GM19438 (cell line): ENCODE measurements around the gene ARFGAP1.
"Not testable (repeated sequence)": the region's sequence is repeated elsewhere in the genome, so short reads cannot be mapped to it uniquely, and the experiment has no call there.

Experiments used
- ATAC-seq: cut with Tn5 transposase; IDR thresholded peaks from one replicate; pipeline ENCODE4 v1.9.1; 2021; ENCODE audit warnings: low read depth; ENCODE audit not compliant: unreplicated experiment

ARFGAP1 gene

GRCh38 chr20:63329331-63330083, 56.9 kb downstream of the ARFGAP1 start:
- ATAC-seq, result no peak

- no peak for ATAC-seq
Measured at GRCh38 chr20:63330084-63330760, 57.6 kb downstream of the ARFGAP1 start.

GRCh38 chr20:63330940-63331339, 58.3 kb downstream of the ARFGAP1 start:
- no peak for ATAC-seq

GRCh38 chr20:63331741-63332400, 59.3 kb downstream of the ARFGAP1 start:
- no peak for ATAC-seq

- no peak for ATAC-seq
Measured at GRCh38 chr20:63332488-63333240, 60.1 kb downstream of the ARFGAP1 start.

- no peak for ATAC-seq
Measured at GRCh38 chr20:63333241-63333836, 60.7 kb downstream of the ARFGAP1 start.

GRCh38 chr20:63334356-63334755, 61.7 kb downstream of the ARFGAP1 start:
- ATAC-seq, result no peak

- not testable (repeated sequence) for ATAC-seq
Measured at GRCh38 chr20:63335060-63335459, 62.4 kb downstream of the ARFGAP1 start.

- no peak for ATAC-seq
Measured at GRCh38 chr20:63335711-63336110, 63.1 kb downstream of the ARFGAP1 start.

GRCh38 chr20:63336232-63336752, 63.7 kb downstream of the ARFGAP1 start:
- no peak for ATAC-seq

GRCh38 chr20:63337786-63338420, 65.3 kb downstream of the ARFGAP1 start:
- no peak for ATAC-seq
